Right lobe of liver (tissue), 6 donors: ENCODE data around the gene OSBPL5. TPM values are rescaled to one million over a fixed set of nuclear protein-coding genes. Genes with fewer than 3 reads are reported as not detected.

ENCODE experiments used
- ATAC-seq, 4 donors: fragments of 200-7000 bp; cut with Tn5 transposase; one replicate each; pipeline ENCODE4 v1.9.1; 2020; ENCODE audit warnings: mild to moderate bottlenecking in 4 of 4, moderate library complexity in 4 of 4
- DNase-seq, 3 donors: peaks; one replicate each; pipeline ENCODE4 v3.0.0-alpha.2; 2020
- H3K27ac ChIP-seq, 3 donors: fragments of 200-600 bp; one replicate each; pipeline ENCODE4 v1.8.0; 2022
- H3K27me3 ChIP-seq, 2 donors: fragments of 200-600 bp; one replicate each; pipeline ENCODE4 v1.8.0; 2022
- H3K36me3 ChIP-seq, 4 donors: fragments of 200-600 bp; sonication (generic) in 1 of 4; one replicate each; pipeline versions ENCODE4 v1.5.1 to v1.8.0; 2017 to 2022; ENCODE audit warnings: control low read depth in 1 of 4
- H3K4me1 ChIP-seq, 4 donors: fragments of 200-600 bp; sonication (generic) in 1 of 4; one replicate each; pipeline versions ENCODE4 v1.5.1 to v1.8.0; 2017 to 2022; ENCODE audit warnings: control low read depth in 1 of 4
- H3K4me3 ChIP-seq, 3 donors: fragments of 200-600 bp; one replicate each; pipeline ENCODE4 v1.8.0; 2022
- H3K9me3 ChIP-seq, 4 donors: fragments of 200-600 bp; sonication (generic) in 1 of 4; one replicate each; pipeline versions ENCODE4 v1.5.1 to v1.8.0; 2017 to 2022; ENCODE audit warnings: control low read depth in 1 of 4
- POLR2A ChIP-seq: fragments of 450-650 bp; IDR thresholded peaks from one replicate; pipeline ENCODE4 v1.6.1; 2017; ENCODE audit warnings: antibody characterized with exemption, mild to moderate bottlenecking
- WGBS: methylation state at CpG from one replicate; pipeline ENCODE4 v1.1.6; 2018; ENCODE audit warnings: low coverage, low lambda C conversion rate; ENCODE audit not compliant: insufficient coverage; ENCODE audit errors: missing lambda C conversion rate; 5-methylcytosine and 5-hydroxymethylcytosine counted together
- intact Hi-C, 2 donors: fragments of 100-400 bp; cut with DNase I; formaldehyde crosslinking; loops; one replicate each; pipeline versions ENCODE4 v1.11.2 to v1.14.1; 2022
- total RNA-seq, 6 experiments: library from RNA; depleted of rRNA in 2 of 6; stranded (reverse); fragments of >200 nt in 2 of 6; fragmentation: NEBNext Ultra II Directional in 3 of 6; extraction: Animal tissue kit (Norgen Biotek cat#: 25700) in 3 of 6; gene quantifications; one replicate each; pipeline versions ENCODE4 v1.1.0 to v1.2.4, GENCODE V29; 2016 to 2023
- TF ChIP-seq, protein P1 (sequence below), 4 donors: fragments of 200-600 bp in 3 of 4; fragments of 450-650 bp in 1 of 4; IDR thresholded peaks; one replicate each; pipeline versions ENCODE4 v1.5.1 to v1.8.0; 2016 to 2022; ENCODE audit warnings: antibody characterized with exemption in 4 of 4, mild to moderate bottlenecking in 2 of 4
- donor health status: DM: no; HTN: yes; CAD: no.
- donor health status: DM: no; HTN: no; CAD: no.
- donor health status: DM: no; HTN: no; CAD: no.
- donor health status: DM: no; HTN: yes; CAD: no.
- donor health status: DM: no; HTN: yes; CAD: no.

The OSBPL5 gene
- total RNA-seq, 6 experiments from 2014 or later = 2.2 to 6.3 (median 3.4) TPM

GRCh38 chr11:3046641-3047040 lies 118.5 kb downstream of the OSBPL5 start:
- intact Hi-C loops = no loop called here
- Histone ChIP-seq H3K27me3 (no peaks in the 10 kb centered on the region), H3K27ac (no peak overlapping the region), H3K9me3 (no peaks in the 10 kb centered on the region), H3K36me3 (no peaks in the 10 kb centered on the region), H3K4me3 (no peak overlapping the region), H3K4me1 (peaks cover 0 to 34% (median 17%) of the 10 kb centered on the region in 4 donors)
- no peak for ATAC-seq
- WGBS = 78% methylated on average over 6 of the region's 8 CpGs
- TF ChIP-seq POLR2A = no peak
- TF ChIP-seq, protein P1, sequence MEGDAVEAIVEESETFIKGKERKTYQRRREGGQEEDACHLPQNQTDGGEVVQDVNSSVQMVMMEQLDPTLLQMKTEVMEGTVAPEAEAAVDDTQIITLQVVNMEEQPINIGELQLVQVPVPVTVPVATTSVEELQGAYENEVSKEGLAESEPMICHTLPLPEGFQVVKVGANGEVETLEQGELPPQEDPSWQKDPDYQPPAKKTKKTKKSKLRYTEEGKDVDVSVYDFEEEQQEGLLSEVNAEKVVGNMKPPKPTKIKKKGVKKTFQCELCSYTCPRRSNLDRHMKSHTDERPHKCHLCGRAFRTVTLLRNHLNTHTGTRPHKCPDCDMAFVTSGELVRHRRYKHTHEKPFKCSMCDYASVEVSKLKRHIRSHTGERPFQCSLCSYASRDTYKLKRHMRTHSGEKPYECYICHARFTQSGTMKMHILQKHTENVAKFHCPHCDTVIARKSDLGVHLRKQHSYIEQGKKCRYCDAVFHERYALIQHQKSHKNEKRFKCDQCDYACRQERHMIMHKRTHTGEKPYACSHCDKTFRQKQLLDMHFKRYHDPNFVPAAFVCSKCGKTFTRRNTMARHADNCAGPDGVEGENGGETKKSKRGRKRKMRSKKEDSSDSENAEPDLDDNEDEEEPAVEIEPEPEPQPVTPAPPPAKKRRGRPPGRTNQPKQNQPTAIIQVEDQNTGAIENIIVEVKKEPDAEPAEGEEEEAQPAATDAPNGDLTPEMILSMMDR (IDR thresholded peaks at IDR 0.05) = no peak
- DNase-seq = no peak

DNA sequence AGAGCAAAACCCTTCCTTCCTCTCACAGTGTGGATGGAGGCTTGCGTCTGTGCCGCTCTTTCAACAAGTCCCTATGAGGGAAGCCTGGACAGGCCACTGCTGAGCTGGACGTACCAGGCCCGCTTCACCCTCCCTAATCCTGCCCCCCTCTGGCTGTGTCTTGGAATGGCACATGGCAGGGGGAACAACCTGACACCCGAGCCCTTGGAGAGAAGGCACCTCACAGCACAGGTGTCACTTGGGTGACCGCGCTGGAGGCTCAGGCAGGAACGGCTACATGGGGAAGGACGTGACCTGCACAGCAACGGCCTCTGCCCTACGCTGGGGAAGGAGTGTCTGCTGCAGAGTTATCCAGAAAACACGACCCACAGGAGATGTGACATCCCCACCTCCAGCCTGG lies 118.9 kb downstream of the OSBPL5 start:
- WGBS = 100% methylated on average over 1 of the region's 12 CpGs
- H3K9me3 ChIP-seq = no peaks in the 10 kb centered on the region
- intact Hi-C loops = no loop called here
- DNase-seq = no peak
- no peak overlapping the region for H3K4me3 ChIP-seq
- no peak for ATAC-seq
- peaks cover 0 to 39% (median 19%) of the 10 kb centered on the region in 4 donors for H3K4me1 ChIP-seq
- H3K27me3 ChIP-seq = no peaks in the 10 kb centered on the region
- no peak overlapping the region for H3K27ac ChIP-seq
- TF ChIP-seq, protein P1 (IDR thresholded peaks at IDR 0.05) = peak in 2 of 4 donors; percentile 16 to 19
- TF ChIP-seq POLR2A = no peak
- H3K36me3 ChIP-seq = no peaks in the 10 kb centered on the region

GRCh38 chr11:3044915-3045314 lies 120.2 kb downstream of the OSBPL5 start:
- 100% methylated on average over 1 of the region's 12 CpGs for WGBS
- Histone ChIP-seq H3K9me3 (no peaks in the 10 kb centered on the region), H3K27ac (peak overlapping the region in 2 of 3 donors; percentile 94), H3K27me3 (no peaks in the 10 kb centered on the region), H3K36me3 (peaks cover 0 to 8% (median 8%) of the 10 kb centered on the region in 4 donors), H3K4me1 (peaks cover 0 to 42% (median 21%) of the 10 kb centered on the region in 4 donors), H3K4me3 (no peak overlapping the region)
- intact Hi-C loops = no loop called here
- ATAC-seq (no peak), DNase-seq (no peak)
- TF ChIP-seq, protein P1 (IDR thresholded peaks at IDR 0.05) = no peak
- no peak for TF ChIP-seq POLR2A

DNA sequence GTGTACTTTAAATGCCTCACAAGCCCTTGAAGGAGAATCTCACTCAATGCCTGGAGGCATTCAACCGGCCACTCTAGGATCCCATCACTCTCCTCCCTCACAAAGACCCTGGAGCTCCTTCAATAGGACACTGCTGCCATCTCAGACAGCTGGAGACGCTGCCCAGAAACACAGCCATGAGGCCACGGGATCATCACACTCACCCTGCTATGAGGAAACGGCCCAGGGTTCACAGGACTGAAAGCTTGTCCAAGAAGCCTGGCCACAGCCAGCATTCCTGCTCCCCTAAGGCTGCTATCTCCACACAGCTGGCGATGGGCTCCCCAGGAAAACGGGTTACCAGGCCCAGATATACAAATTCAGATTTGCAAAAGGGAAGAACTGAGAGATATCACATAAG lies 121.1 kb downstream of the OSBPL5 start:
- ATAC-seq (peak; percentile 25 to 34 (median 29)), DNase-seq (peak; percentile 55 to 85 (median 76))
- Histone ChIP-seq H3K4me3 (no peak overlapping the region), H3K4me1 (peaks cover 0 to 42% (median 21%) of the 10 kb centered on the region in 4 donors), H3K27ac (peak overlapping the region; percentile 14 to 94 (median 94)), H3K36me3 (peaks cover 0 to 17% (median 14%) of the 10 kb centered on the region in 4 donors), H3K9me3 (no peaks in the 10 kb centered on the region), H3K27me3 (no peaks in the 10 kb centered on the region)
- WGBS = 9% methylated on average over 3 of the region's 6 CpGs
- TF ChIP-seq, protein P1 (IDR thresholded peaks at IDR 0.05) = no peak
- no peak for TF ChIP-seq POLR2A
- intact Hi-C loops = no loop called here
